ENCODE data around the gene REG1B. TPM values are rescaled to one million over a fixed set of nuclear protein-coding genes. Genes with fewer than 3 reads are reported as not detected.

REG1B gene
- total RNA-seq, 1 experiment from 2014 or later: 2.0 TPM

GRCh38 chr2:79090693-79091092 is 2.9 kb upstream of the REG1B start:
- intact Hi-C loops (cut with micrococcal nuclease; ENCODE audit: unreplicated experiment) (no loop called here), in situ Hi-C loops (cut with HindIII; ENCODE audit: low pct_unique_long_range_greater_than_20kb, low sequenced_read_pairs) (no loop called here)
- ATAC-seq (no peak), DNase-seq (ENCODE audit: low read depth, low spot score) (no peak)
- ChIA-PET POLR2A (no interaction called here), CTCF (no interaction called here)
- TF ChIP-seq TCF7L2 (IDR thresholded peaks at IDR 0.05; ENCODE audit: low read depth, low read length): no peak
- BruUV-seq (replicated peaks): no TSS peak
- H3K4me1 ChIP-seq (ENCODE audit: control insufficient read depth, insufficient read depth, low read length): no peaks in the 10 kb centered on the region
- H3K27me3 ChIP-seq (ENCODE audit: control insufficient read depth, insufficient read depth, low read length): no peaks in the 10 kb centered on the region
- H3K9me3 ChIP-seq (ENCODE audit: control insufficient read depth, insufficient read depth, low read depth, low read length): no peaks in the 10 kb centered on the region
- no peak overlapping the region for H3K27ac ChIP-seq (ENCODE audit: low read length)
- H3K36me3 ChIP-seq (ENCODE audit: control insufficient read depth, insufficient read depth, low read length): no peaks in the 10 kb centered on the region
- H3K4me3 ChIP-seq (ENCODE audit: low read depth in 2 of 2, low read length in 2 of 2): no peak overlapping the region

GRCh38 chr2:79086255-79086654 is 1.5 kb downstream of the REG1B start:
- H3K27ac ChIP-seq (ENCODE audit: low read length): no peak overlapping the region
- ChIA-PET CTCF (no interaction called here), POLR2A (no interaction called here)
- no peaks in the 10 kb centered on the region for H3K27me3 ChIP-seq (ENCODE audit: control insufficient read depth, insufficient read depth, low read length)
- TF ChIP-seq SIN3A (IDR thresholded peaks at IDR 0.05; ENCODE audit: borderline replicate concordance, insufficient read depth, low read depth, low read length) (no peak), REST (IDR thresholded peaks at IDR 0.05; ENCODE audit: insufficient read depth in 1 of 2, low read depth in 2 of 2, low read length in 1 of 2) (no peak), POLR2AphosphoS5 (IDR thresholded peaks at IDR 0.05; ENCODE audit: low read depth, low read length) (no peak), CTCF (IDR thresholded peaks at IDR 0.05) (no peak), TCF7L2 (IDR thresholded peaks at IDR 0.05; ENCODE audit: low read depth, low read length) (no peak)
- in situ Hi-C loops (cut with HindIII; ENCODE audit: low pct_unique_long_range_greater_than_20kb, low sequenced_read_pairs): no loop called here
- H3K36me3 ChIP-seq (ENCODE audit: control insufficient read depth, insufficient read depth, low read length): no peaks in the 10 kb centered on the region
- no TSS peak for BruUV-seq (replicated peaks)
- intact Hi-C loops (cut with micrococcal nuclease; ENCODE audit: unreplicated experiment): no loop called here
- no peak overlapping the region for H3K4me3 ChIP-seq (ENCODE audit: low read depth in 2 of 2, low read length in 2 of 2)
- H3K9me3 ChIP-seq (ENCODE audit: control insufficient read depth, insufficient read depth, low read depth, low read length): no peaks in the 10 kb centered on the region
- ATAC-seq (no peak), DNase-seq (ENCODE audit: low read depth, low spot score) (no peak)
- H3K4me1 ChIP-seq (ENCODE audit: control insufficient read depth, insufficient read depth, low read length): no peaks in the 10 kb centered on the region

GRCh38 chr2:79085382-79085781 is 2.4 kb downstream of the REG1B start:
- intact Hi-C loops (cut with micrococcal nuclease; ENCODE audit: unreplicated experiment): no loop called here

More at GRCh38 chr2:79085382-79085781, 2.4 kb downstream of the REG1B start:
- in situ Hi-C loops (cut with HindIII; ENCODE audit: low pct_unique_long_range_greater_than_20kb, low sequenced_read_pairs): no loop called here
- H3K4me1 ChIP-seq (ENCODE audit: control insufficient read depth, insufficient read depth, low read length): no peaks in the 10 kb centered on the region
- no peaks in the 10 kb centered on the region for H3K27me3 ChIP-seq (ENCODE audit: control insufficient read depth, insufficient read depth, low read length)
- no peaks in the 10 kb centered on the region for H3K9me3 ChIP-seq (ENCODE audit: control insufficient read depth, insufficient read depth, low read depth, low read length)
- CTCF ChIA-PET: no interaction called here
- POLR2A ChIA-PET: no interaction called here
- BruUV-seq (replicated peaks): no TSS peak
- no peak overlapping the region for H3K4me3 ChIP-seq (ENCODE audit: low read depth in 2 of 2, low read length in 2 of 2)
- ATAC-seq: no peak
- H3K27ac ChIP-seq (ENCODE audit: low read length): no peak overlapping the region
- no peak for DNase-seq (ENCODE audit: low read depth, low spot score)
- TF ChIP-seq CTCF (IDR thresholded peaks at IDR 0.05) (no peak), REST (IDR thresholded peaks at IDR 0.05; ENCODE audit: insufficient read depth in 1 of 2, low read depth in 2 of 2, low read length in 1 of 2) (no peak), SIN3A (IDR thresholded peaks at IDR 0.05; ENCODE audit: borderline replicate concordance, insufficient read depth, low read depth, low read length) (no peak), POLR2AphosphoS5 (IDR thresholded peaks at IDR 0.05; ENCODE audit: low read depth, low read length) (no peak), TCF7L2 (IDR thresholded peaks at IDR 0.05; ENCODE audit: low read depth, low read length) (no peak)
- H3K36me3 ChIP-seq (ENCODE audit: control insufficient read depth, insufficient read depth, low read length): no peaks in the 10 kb centered on the region
